Measurements from ENCODE around the gene CRIP2.

CRIP2 gene

DNA sequence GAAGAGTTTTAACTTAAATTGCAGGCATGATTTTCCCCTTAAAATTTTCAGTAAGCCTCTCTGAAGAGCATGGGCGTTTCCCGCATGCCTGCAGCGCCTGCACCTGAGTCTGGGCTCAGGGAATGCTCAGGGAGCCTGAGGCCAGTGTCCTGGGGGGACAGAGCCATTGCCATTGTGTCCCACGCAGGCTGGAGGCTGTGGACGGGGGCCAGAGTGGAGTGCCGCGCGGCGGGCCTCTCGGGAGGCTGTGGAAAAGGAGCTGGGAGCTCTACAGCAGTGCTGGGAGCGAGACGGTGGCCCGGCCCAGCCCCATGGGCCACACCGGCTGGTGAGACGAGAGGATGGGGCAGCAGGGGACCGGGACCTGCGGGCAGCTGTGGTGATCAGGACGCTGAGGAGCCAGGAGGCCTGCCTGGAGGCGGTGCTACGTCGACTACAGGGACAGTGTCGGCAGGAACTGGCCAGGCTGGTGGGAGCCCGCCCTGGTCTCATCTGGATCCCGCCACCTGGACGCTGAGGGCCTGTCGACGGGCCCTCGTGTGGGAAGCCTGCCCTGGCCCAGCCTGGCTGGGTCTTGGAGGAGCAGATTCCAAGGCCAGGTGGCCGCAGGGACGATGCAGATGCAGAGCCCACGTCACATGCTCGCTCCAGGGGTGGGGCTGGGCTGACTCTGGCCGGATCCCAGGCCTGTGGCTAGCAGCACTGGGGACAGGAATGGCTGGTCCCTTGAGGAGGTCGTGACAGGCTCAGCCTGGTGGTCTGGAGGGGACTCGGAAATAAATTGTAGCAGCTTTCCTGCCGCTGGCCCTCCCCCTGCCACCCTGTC, 24.0 kb downstream of the CRIP2 start:
- H4K20me1 ChIP-seq (ENCODE audit: control insufficient read depth, insufficient read depth, low read depth, low read length), result no peaks in the 10 kb centered on the region
- H3K4me2 ChIP-seq (ENCODE audit: low read length), result no peak overlapping the region
- TF ChIP-seq, protein P1, sequence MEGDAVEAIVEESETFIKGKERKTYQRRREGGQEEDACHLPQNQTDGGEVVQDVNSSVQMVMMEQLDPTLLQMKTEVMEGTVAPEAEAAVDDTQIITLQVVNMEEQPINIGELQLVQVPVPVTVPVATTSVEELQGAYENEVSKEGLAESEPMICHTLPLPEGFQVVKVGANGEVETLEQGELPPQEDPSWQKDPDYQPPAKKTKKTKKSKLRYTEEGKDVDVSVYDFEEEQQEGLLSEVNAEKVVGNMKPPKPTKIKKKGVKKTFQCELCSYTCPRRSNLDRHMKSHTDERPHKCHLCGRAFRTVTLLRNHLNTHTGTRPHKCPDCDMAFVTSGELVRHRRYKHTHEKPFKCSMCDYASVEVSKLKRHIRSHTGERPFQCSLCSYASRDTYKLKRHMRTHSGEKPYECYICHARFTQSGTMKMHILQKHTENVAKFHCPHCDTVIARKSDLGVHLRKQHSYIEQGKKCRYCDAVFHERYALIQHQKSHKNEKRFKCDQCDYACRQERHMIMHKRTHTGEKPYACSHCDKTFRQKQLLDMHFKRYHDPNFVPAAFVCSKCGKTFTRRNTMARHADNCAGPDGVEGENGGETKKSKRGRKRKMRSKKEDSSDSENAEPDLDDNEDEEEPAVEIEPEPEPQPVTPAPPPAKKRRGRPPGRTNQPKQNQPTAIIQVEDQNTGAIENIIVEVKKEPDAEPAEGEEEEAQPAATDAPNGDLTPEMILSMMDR (IDR thresholded peaks at IDR 0.05; ENCODE audit: low read depth, low read length, poor library complexity, severe bottlenecking), result no peak
- TF ChIP-seq EZH2phosphoT487 (IDR thresholded peaks at IDR 0.05; ENCODE audit: borderline replicate concordance, low read length), result no peak
- H3K27me3 ChIP-seq (ENCODE audit: control insufficient read depth, low read length), result no peaks in the 10 kb centered on the region
- H3K9me2 ChIP-seq (replicated peaks; ENCODE audit: control insufficient read depth, low read length), result no peaks in the 10 kb centered on the region
- no peaks in the 10 kb centered on the region for H3K36me3 ChIP-seq (ENCODE audit: control insufficient read depth, low read length)
- no peak overlapping the region for H3K4me3 ChIP-seq (ENCODE audit: low read length)
- H3F3A ChIP-seq (ENCODE audit: control insufficient read depth, insufficient read depth), result no peaks in the 10 kb centered on the region
- H3K4me1 ChIP-seq (ENCODE audit: control insufficient read depth, low read length), result no peaks in the 10 kb centered on the region
- no peaks in the 10 kb centered on the region for H3K79me2 ChIP-seq (ENCODE audit: control insufficient read depth, low read length)
- no peaks in the 10 kb centered on the region for H3K9me3 ChIP-seq (ENCODE audit: control insufficient read depth, insufficient read depth, low read length)
- H3K27ac ChIP-seq (ENCODE audit: low read depth, low read length), result no peak overlapping the region

DNA sequence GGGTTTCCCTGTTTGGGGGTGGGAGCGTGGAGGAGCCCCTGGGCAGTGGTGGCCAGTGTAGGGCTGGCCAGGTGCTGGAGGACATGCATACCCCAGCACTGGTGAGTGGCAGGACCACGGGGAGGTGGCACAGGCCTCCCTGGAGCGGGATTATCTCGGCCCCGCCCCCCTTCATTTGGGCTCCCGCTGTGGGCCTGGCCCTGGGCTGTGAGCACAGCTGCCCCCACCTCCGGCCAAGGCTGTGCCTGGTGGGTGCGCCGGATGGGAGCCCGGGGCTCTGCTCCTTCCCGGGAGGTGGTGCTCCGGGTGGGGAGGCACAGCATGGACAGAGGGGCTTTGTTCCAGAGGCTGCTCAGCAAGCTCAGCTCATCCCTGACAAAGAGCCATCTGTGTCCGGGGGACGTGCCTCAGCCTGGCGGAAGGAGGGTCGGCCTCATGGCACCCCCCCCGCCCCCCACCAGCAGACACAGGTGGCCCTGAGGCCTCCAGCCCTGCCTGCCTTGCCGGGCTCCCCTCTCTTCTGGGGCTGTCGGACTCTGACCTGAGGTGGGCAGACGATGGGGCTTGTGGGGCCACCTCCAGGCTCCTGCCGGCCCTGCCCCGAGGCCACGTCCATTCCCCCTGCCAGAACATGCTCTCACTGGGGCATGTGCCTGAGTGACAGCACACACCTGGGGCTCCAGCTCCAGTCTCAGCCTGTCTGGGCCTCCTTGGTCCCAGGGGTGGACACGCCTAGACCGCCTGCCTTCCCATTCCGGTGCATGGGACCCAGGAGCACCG, 24.8 kb downstream of the CRIP2 start:
- no peaks in the 10 kb centered on the region for H3K9me3 ChIP-seq (ENCODE audit: control insufficient read depth, insufficient read depth, low read length)

DNA sequence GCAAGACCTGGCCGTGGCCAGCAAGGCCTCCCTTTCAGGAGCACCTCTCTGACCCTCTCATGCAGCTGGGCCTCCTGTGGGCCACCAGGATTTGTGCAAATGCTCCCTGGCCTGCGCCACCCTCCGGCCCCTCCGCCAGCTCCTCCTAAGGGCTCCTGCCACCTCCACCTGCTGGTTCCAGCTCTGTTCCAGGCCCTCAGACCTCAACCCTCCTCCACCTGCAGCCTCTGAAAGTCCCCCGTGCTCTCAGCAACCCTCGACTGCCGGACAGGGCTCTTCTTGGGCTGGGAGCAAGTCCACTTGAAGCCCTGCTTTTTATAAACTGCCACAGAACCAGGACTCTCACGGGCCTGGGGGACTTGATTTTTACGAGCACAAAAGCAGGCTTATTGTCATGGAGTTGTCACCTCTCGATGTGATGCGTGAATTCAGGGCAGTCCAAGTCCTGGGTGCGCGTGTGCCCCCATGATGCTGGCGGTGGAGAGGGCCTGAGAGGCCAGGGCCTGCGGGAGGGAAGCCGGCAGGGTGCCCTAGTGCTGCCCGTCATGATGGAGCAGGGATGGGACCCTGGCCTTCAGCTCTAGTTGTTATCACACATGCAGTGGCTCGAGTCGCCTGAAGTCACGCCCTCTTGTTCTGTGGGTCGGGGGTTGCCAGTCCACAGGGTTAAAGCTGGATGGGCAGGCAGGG, 25.6 kb downstream of the CRIP2 start:
- Histone ChIP-seq H3K27ac (ENCODE audit: low read depth, low read length) (no peak overlapping the region), H3F3A (ENCODE audit: control insufficient read depth, insufficient read depth) (no peaks in the 10 kb centered on the region), H3K4me3 (ENCODE audit: low read length) (no peak overlapping the region), H3K9me3 (ENCODE audit: control insufficient read depth, insufficient read depth, low read length) (no peaks in the 10 kb centered on the region), H3K4me1 (ENCODE audit: control insufficient read depth, low read length) (no peaks in the 10 kb centered on the region), H3K9me2 (replicated peaks; ENCODE audit: control insufficient read depth, low read length) (no peaks in the 10 kb centered on the region), H3K4me2 (ENCODE audit: low read length) (no peak overlapping the region), H3K36me3 (ENCODE audit: control insufficient read depth, low read length) (no peaks in the 10 kb centered on the region), H4K20me1 (ENCODE audit: control insufficient read depth, insufficient read depth, low read depth, low read length) (no peaks in the 10 kb centered on the region), H3K79me2 (ENCODE audit: control insufficient read depth, low read length) (no peaks in the 10 kb centered on the region), H3K27me3 (ENCODE audit: control insufficient read depth, low read length) (no peaks in the 10 kb centered on the region)
- TF ChIP-seq EZH2phosphoT487 (IDR thresholded peaks at IDR 0.05; ENCODE audit: borderline replicate concordance, low read length), result no peak
- TF ChIP-seq, protein P1 (IDR thresholded peaks at IDR 0.05; ENCODE audit: low read depth, low read length, poor library complexity, severe bottlenecking), result no peak

More for the DNA sequence above, 24.8 kb downstream of the CRIP2 start:
- no peak overlapping the region for H3K27ac ChIP-seq (ENCODE audit: low read depth, low read length)
- H3K4me1 ChIP-seq (ENCODE audit: control insufficient read depth, low read length), result no peaks in the 10 kb centered on the region
- no peaks in the 10 kb centered on the region for H3K36me3 ChIP-seq (ENCODE audit: control insufficient read depth, low read length)
- H3K9me2 ChIP-seq (replicated peaks; ENCODE audit: control insufficient read depth, low read length), result no peaks in the 10 kb centered on the region
- H3K4me2 ChIP-seq (ENCODE audit: low read length), result no peak overlapping the region
- H3K27me3 ChIP-seq (ENCODE audit: control insufficient read depth, low read length), result no peaks in the 10 kb centered on the region
- no peaks in the 10 kb centered on the region for H4K20me1 ChIP-seq (ENCODE audit: control insufficient read depth, insufficient read depth, low read depth, low read length)
- H3K4me3 ChIP-seq (ENCODE audit: low read length), result no peak overlapping the region
- H3F3A ChIP-seq (ENCODE audit: control insufficient read depth, insufficient read depth), result no peaks in the 10 kb centered on the region
- TF ChIP-seq, protein P1 (IDR thresholded peaks at IDR 0.05; ENCODE audit: low read depth, low read length, poor library complexity, severe bottlenecking), result no peak
- TF ChIP-seq EZH2phosphoT487 (IDR thresholded peaks at IDR 0.05; ENCODE audit: borderline replicate concordance, low read length), result no peak
- no peaks in the 10 kb centered on the region for H3K79me2 ChIP-seq (ENCODE audit: control insufficient read depth, low read length)
